H1 (cell line): ENCODE results near the gene TMEM115. TPM values are rescaled to one million over a fixed set of nuclear protein-coding genes. Genes with fewer than 3 reads are reported as not detected.

Source experiments
- CTCF ChIA-PET: fragments of 300-600 bp; sonication (Branson Sonifier 250); formaldehyde crosslinking; loops from one replicate; lab custom pipeline; 2021; ENCODE audit not compliant: partially characterized antibody; lab: Charles Lee
- POLR2A ChIA-PET: fragments of 300-600 bp; sonication (Branson Sonifier 250); formaldehyde crosslinking; loops from one replicate; lab custom pipeline; 2021; ENCODE audit warnings: inconsistent platforms; ENCODE audit not compliant: partially characterized antibody; lab: Charles Lee
- DNase-seq, 2 experiments: peaks; one replicate each; pipeline versions ENCODE4 v3.0.0 to v3.0.0-alpha.2; 2010 to 2022; ENCODE audit warnings: low spot score in 2 of 2, low read depth in 1 of 2, mixed read lengths in 1 of 2
- FAIRE-seq: peaks from 2 replicates; lab custom pipeline; 2011; peaks lifted over from hg19 to GRCh38; lab: Jason Lieb, UNC
- H2AFZ ChIP-seq: 2 replicates; pipeline ENCODE4 v1.8.1; 2012; ENCODE audit warnings: low read length, inconsistent platforms
- H2AK5ac ChIP-seq: 2 replicates; pipeline ENCODE4 v1.6.1; 2013; ENCODE audit warnings: low read depth, low read length
- H2BK120ac ChIP-seq: replicated peaks from 2 replicates; pipeline ENCODE3; 2013; ENCODE audit warnings: low read depth, low read length, inconsistent platforms
- H2BK12ac ChIP-seq: 2 replicates; pipeline ENCODE4 v1.6.1; 2013; ENCODE audit warnings: low read depth, low read length
- H2BK15ac ChIP-seq: 2 replicates; pipeline ENCODE4 v1.6.1; 2013; ENCODE audit warnings: low read length
- H2BK20ac ChIP-seq: 2 replicates; pipeline ENCODE4 v1.6.1; 2013; ENCODE audit warnings: low read length
- H2BK5ac ChIP-seq: 2 replicates; pipeline ENCODE4 v1.6.1; 2013; ENCODE audit warnings: low read depth, low read length
- H3K14ac ChIP-seq: 2 replicates; pipeline ENCODE4 v1.6.1; 2013; ENCODE audit warnings: inconsistent platforms; ENCODE audit not compliant: insufficient read length
- H3K18ac ChIP-seq: 2 replicates; pipeline ENCODE4 v1.6.1; 2013; ENCODE audit warnings: low read length; ENCODE audit errors: extremely low read depth
- H3K23ac ChIP-seq: 2 replicates; pipeline ENCODE4 v1.6.1; 2013; ENCODE audit warnings: inconsistent platforms; ENCODE audit not compliant: insufficient read length
- H3K23me2 ChIP-seq: 2 replicates; pipeline ENCODE4 v1.6.1; 2013; ENCODE audit warnings: low read depth, low read length
- H3K27ac ChIP-seq: 2 replicates; pipeline ENCODE4 v1.6.1; 2011; ENCODE audit warnings: low read depth, low read length, inconsistent platforms
- H3K27me3 ChIP-seq, 4 experiments: replicated peaks in 1 of 4; 1 replicate in 1 of 4; 2 replicates in 3 of 4; pipeline versions ENCODE4 v1.6.1 to v1.8.1; 2011 to 2013; ENCODE audit warnings: low read length in 3 of 4, mild to moderate bottlenecking in 3 of 4, inconsistent platforms in 2 of 4, mixed read lengths in 2 of 4, moderate library complexity in 1 of 4; ENCODE audit not compliant: control insufficient read depth in 3 of 4, insufficient read depth in 3 of 4; ENCODE audit errors: extremely low read depth in 1 of 4
- H3K36me3 ChIP-seq, 4 experiments: 2 replicates each; pipeline versions ENCODE4 v1.6.1 to v1.8.1; 2011 to 2013; ENCODE audit warnings: mild to moderate bottlenecking in 4 of 4, low read length in 3 of 4, moderate library complexity in 2 of 4, control low read depth in 1 of 4, inconsistent platforms in 1 of 4; ENCODE audit not compliant: insufficient read depth in 4 of 4, control insufficient read depth in 2 of 4
- H3K4ac ChIP-seq: replicated peaks from 2 replicates; pipeline ENCODE3; 2013; ENCODE audit warnings: low read length, low read depth, mixed read lengths, inconsistent platforms; ENCODE audit not compliant: insufficient read length
- H3K4me1 ChIP-seq, 4 experiments: replicated peaks in 1 of 4; 1 replicate in 1 of 4; 2 replicates in 3 of 4; pipeline versions ENCODE4 v1.6.1 to v1.8.1; 2011 to 2013; ENCODE audit warnings: low read length in 3 of 4, inconsistent platforms in 2 of 4, mixed read lengths in 1 of 4; ENCODE audit not compliant: insufficient read depth in 4 of 4, control insufficient read depth in 3 of 4
- H3K4me2 ChIP-seq, 2 experiments: 2 replicates each; pipeline versions ENCODE4 v1.6.1 to v1.8.1; 2011 to 2013; ENCODE audit warnings: low read depth in 2 of 2, low read length in 2 of 2, control low read depth in 1 of 2, inconsistent platforms in 1 of 2, mild to moderate bottlenecking in 1 of 2; ENCODE audit not compliant: insufficient read depth in 1 of 2
- H3K4me3 ChIP-seq, 4 experiments: fragments of 200-600, 300-600 bp in 1 of 4; sonication (generic), shearing (Covaris generic), sonication (Bioruptor Twin) in 1 of 4; 2 replicates each; pipeline versions ENCODE4 v1.5.1 to v1.8.1; 2011 to 2016; ENCODE audit warnings: low read length in 4 of 4, low read depth in 3 of 4, control low read depth in 2 of 4, inconsistent platforms in 2 of 4, mild to moderate bottlenecking in 2 of 4, mixed read lengths in 1 of 4, moderate library complexity in 1 of 4; ENCODE audit not compliant: insufficient read depth in 2 of 4; ENCODE audit errors: extremely low read depth in 1 of 4
- H3K56ac ChIP-seq: replicated peaks from 2 replicates; pipeline ENCODE3; 2013; ENCODE audit warnings: low read depth, mild to moderate bottlenecking, mixed read lengths, low read length, inconsistent platforms; ENCODE audit not compliant: insufficient read length
- H3K79me1 ChIP-seq: 2 replicates; pipeline ENCODE4 v1.6.1; 2013; ENCODE audit warnings: low read depth, low read length, control low read depth
- H3K79me2 ChIP-seq, 2 experiments: 2 replicates each; pipeline versions ENCODE4 v1.6.1 to v1.8.1; 2012 to 2013; ENCODE audit warnings: low read length in 2 of 2, mild to moderate bottlenecking in 2 of 2, inconsistent platforms in 1 of 2; ENCODE audit not compliant: insufficient read depth in 2 of 2, control insufficient read depth in 1 of 2
- H3K9ac ChIP-seq, 4 experiments: replicated peaks in 1 of 4; 1 replicate in 1 of 4; 2 replicates in 3 of 4; pipeline versions ENCODE4 v1.6.1 to v1.8.1; 2011 to 2013; ENCODE audit warnings: low read depth in 3 of 4, low read length in 3 of 4, control low read depth in 2 of 4, mild to moderate bottlenecking in 2 of 4, moderate library complexity in 2 of 4, inconsistent platforms in 1 of 4; ENCODE audit errors: extremely low read depth in 1 of 4
- H3K9me3 ChIP-seq, 2 experiments: 2 replicates each; pipeline versions ENCODE4 v1.6.1 to v1.8.1; 2012 to 2013; ENCODE audit warnings: mild to moderate bottlenecking in 2 of 2, moderate library complexity in 2 of 2, control low read depth in 1 of 2, inconsistent platforms in 1 of 2, low read depth in 1 of 2, low read length in 1 of 2, mixed read lengths in 1 of 2; ENCODE audit not compliant: insufficient read depth in 2 of 2
- H4K20me1 ChIP-seq, 2 experiments: replicated peaks in 1 of 2; 2 replicates each; pipeline versions ENCODE3 to v1.8.1; 2011 to 2013; ENCODE audit warnings: inconsistent platforms in 2 of 2, low read length in 2 of 2, mild to moderate bottlenecking in 1 of 2; ENCODE audit not compliant: insufficient read depth in 2 of 2, control insufficient read depth in 1 of 2
- H4K5ac ChIP-seq: 2 replicates; pipeline ENCODE4 v1.6.1; 2013; ENCODE audit warnings: low read length, low read depth, mixed read lengths, inconsistent platforms; ENCODE audit not compliant: insufficient read length
- H4K8ac ChIP-seq: 2 replicates; pipeline ENCODE4 v1.8.0; 2013; ENCODE audit warnings: mild to moderate bottlenecking, moderate library complexity, low read length, inconsistent platforms; ENCODE audit not compliant: insufficient read depth; ENCODE audit errors: extremely low read depth
- H4K91ac ChIP-seq: replicated peaks from 2 replicates; pipeline ENCODE3; 2013; ENCODE audit warnings: low read length, mixed read lengths, inconsistent platforms; ENCODE audit not compliant: insufficient read length
- ASH2L ChIP-seq: fragments of 200-600, 300-600 bp; sonication (generic); IDR thresholded peaks from one replicate; pipeline ENCODE4 v1.7.1; 2017; ENCODE audit warnings: low read length
- BACH1 ChIP-seq: IDR thresholded peaks from 2 replicates; pipeline ENCODE4 v1.6.1; 2012; ENCODE audit warnings: low read length, improper control_type of control experiment
- BCL11A ChIP-seq, 2 experiments: IDR thresholded peaks; one replicate each; pipeline ENCODE4 v1.6.1; 2011; ENCODE audit warnings: low read depth in 2 of 2, low read length in 2 of 2, mild to moderate bottlenecking in 2 of 2
- CHD1 ChIP-seq: IDR thresholded peaks from 2 replicates; pipeline ENCODE4 v1.6.1; 2012; ENCODE audit warnings: low read depth, low read length, improper control_type of control experiment
- E2F6 ChIP-seq: IDR thresholded peaks from 2 replicates; pipeline ENCODE4 v1.6.1; 2012; ENCODE audit warnings: inconsistent platforms
- NRF1 ChIP-seq: IDR thresholded peaks from 2 replicates; pipeline ENCODE4 v1.6.1; 2011; ENCODE audit warnings: mild to moderate bottlenecking, low read depth, low read length, improper control_type of control experiment
- RAD21 ChIP-seq, 2 experiments: IDR thresholded peaks in 1 of 2; conservative IDR thresholded peaks in 1 of 2; 2 replicates each; pipeline ENCODE4 v1.6.1; 2011; ENCODE audit warnings: low read depth in 2 of 2, low read length in 2 of 2, improper control_type of control experiment in 1 of 2, inconsistent platforms in 1 of 2, mild to moderate bottlenecking in 1 of 2, moderate library complexity in 1 of 2
- YY1 ChIP-seq: IDR thresholded peaks from 2 replicates; pipeline ENCODE4 v1.6.1; 2011; ENCODE audit warnings: low read depth, mild to moderate bottlenecking, low read length
- WGBS, 2 experiments: shearing (Covaris generic) in 1 of 2; methylation state at CpG; one replicate each; pipeline versions ENCODE4 v1.1.6 to v1.1.7; 2013 to 2015; ENCODE audit warnings: low lambda C conversion rate in 2 of 2, mixed read lengths in 2 of 2, inconsistent platforms in 1 of 2, low coverage in 1 of 2, missing lambda C conversion rate in 1 of 2; ENCODE audit not compliant: insufficient replicate concordance in 2 of 2, insufficient coverage in 1 of 2, insufficient read length in 1 of 2; ENCODE audit errors: extremely low coverage in 1 of 2, missing lambda C conversion rate in 1 of 2; 5-methylcytosine and 5-hydroxymethylcytosine counted together
- polyA plus RNA-seq, 7 experiments: library from polyadenylated mRNA; depleted of rRNA in 3 of 7; stranded (reverse) in 5 of 7; unstranded in 2 of 7; fragments of >200 nt in 5 of 7; fragments of 200-250 nt in 2 of 7; gene quantifications; 1 replicate in 5 of 7; 2 replicates in 1 of 7; 4 replicates in 1 of 7; pipeline versions ENCODE4 v1.2.1 to v1.2.3, GENCODE V29; 2011 to 2013; ENCODE audit warnings: missing spikeins in 2 of 7, mixed read lengths in 2 of 7
- total RNA-seq: library from RNA; stranded (reverse); fragmentation: NEBNext Ultra II Directional; extraction: Animal tissue kit (Norgen Biotek cat#: 25700); gene quantifications from 2 replicates; pipeline ENCODE4 v1.2.1, GENCODE V29; 2021

The TMEM115 gene
- total and polyA plus RNA-seq, 2 of the 8 experiments (the other 6 are each of a cell fraction or from before 2014, with no cell fraction given): 25.4 to 32.4 TPM

- no peak overlapping the region for H2BK15ac ChIP-seq
- no peak overlapping the region for H2BK120ac ChIP-seq
- no peak for DNase-seq
- peaks cover 13 to 32% (median 26%) of the 10 kb centered on the region in 4 experiments for H3K36me3 ChIP-seq
- peaks cover 10% of the 10 kb centered on the region for H3K79me1 ChIP-seq
- H3K27ac ChIP-seq: no peak overlapping the region
- H3K4me3 ChIP-seq: no peak overlapping the region
- H4K5ac ChIP-seq: no peak overlapping the region
- H4K91ac ChIP-seq: no peak overlapping the region
- POLR2A ChIA-PET: interaction anchor here (0.9 to 12.6 kb wide), 6 partner anchors 13 to 113 kb away, joined by 3 to 149 read pairs (median 4); partner anchors contain the start of genes CYB561D2, HYAL1, HYAL3 and NAA80
- H2AK5ac ChIP-seq: no peak overlapping the region
- peaks cover 0 to 4% (median 2%) of the 10 kb centered on the region in 4 experiments; a peak in 3 of 7 replicates for H3K4me1 ChIP-seq
- peaks cover 3 to 8% of the 10 kb centered on the region in 2 experiments; a peak in 1 of 4 replicates for H3K9me3 ChIP-seq
- H2BK20ac ChIP-seq: no peak overlapping the region
- no peak overlapping the region for H3K14ac ChIP-seq
- H3K23ac ChIP-seq: no peak overlapping the region
- no peak overlapping the region for H2AFZ ChIP-seq
- H3K23me2 ChIP-seq: no peaks in the 10 kb centered on the region
- H3K18ac ChIP-seq: no peak overlapping the region
- no peak overlapping the region for H3K4ac ChIP-seq
- H2BK5ac ChIP-seq: no peak overlapping the region
- no peak overlapping the region for H3K9ac ChIP-seq
- no peak for FAIRE-seq
- H3K79me2 ChIP-seq: peaks cover 0 to 15% of the 10 kb centered on the region in 2 experiments; a peak in 3 of 4 replicates
- no peak overlapping the region for H2BK12ac ChIP-seq
- peaks cover 16 to 28% of the 10 kb centered on the region in 2 experiments for H4K20me1 ChIP-seq
- WGBS, 2 experiments: 100% methylated on average over 4 of the region's 4 CpGs; no CpG with 5 or more reads in 1 of the 2 experiments
- CTCF ChIA-PET: interaction anchor here (0.6 to 1.8 kb wide), 11 partner anchors 9 to 657 kb away, joined by 3 to 12 read pairs (median 3); partner anchors contain the start of genes HYAL3, LSMEM2 and NAA80
- TF ChIP-seq RAD21 (IDR thresholded peaks at IDR 0.05 in 1 of 2, conservative IDR thresholded peaks at IDR 0.05 in 1 of 2; ENCODE audit: low read depth in 2 of 2, low read length in 2 of 2) (no peak), BCL11A (IDR thresholded peaks at IDR 0.05; ENCODE audit: low read depth in 2 of 2, low read length in 2 of 2) (no peak), CHD1 (no peak), NRF1 (no peak), BACH1 (no peak), ASH2L (no peak), E2F6 (no peak), YY1 (no peak)
- no peaks in the 10 kb centered on the region for H3K27me3 ChIP-seq
- no peak overlapping the region for H3K56ac ChIP-seq
- H3K4me2 ChIP-seq: no peak overlapping the region
- H4K8ac ChIP-seq: no peak overlapping the region
Observed at GRCh38 chr3:50314816-50315215, 44.5 kb downstream of the TMEM115 start.
